Osteoblast (primary cell): ENCODE results near the gene BMX. TPM values are rescaled to one million over a fixed set of nuclear protein-coding genes. Genes with fewer than 3 reads are reported as not detected.

Experiments used
- DNase-seq: peaks from one replicate; pipeline ENCODE4 v3.0.0; 2011; ENCODE audit warnings: low spot score, mixed read lengths; ENCODE audit not compliant: insufficient read length; ENCODE audit errors: missing footprints
- H2AFZ ChIP-seq: 2 replicates; pipeline ENCODE4 v1.6.0; 2011; ENCODE audit warnings: mild to moderate bottlenecking, low read length
- H3K27ac ChIP-seq: 2 replicates; pipeline ENCODE4 v1.5.1; 2011; ENCODE audit warnings: mild to moderate bottlenecking, low read depth, low read length, moderate library complexity
- H3K27me3 ChIP-seq: 2 replicates; pipeline ENCODE4 v1.6.0; 2012; ENCODE audit warnings: mild to moderate bottlenecking, control low read depth, inconsistent platforms, low read length, moderate library complexity; ENCODE audit not compliant: insufficient read depth
- H3K36me3 ChIP-seq: 2 replicates; pipeline ENCODE4 v1.5.1; 2011; ENCODE audit warnings: mild to moderate bottlenecking, low read length, control low read depth, moderate library complexity; ENCODE audit not compliant: insufficient read depth
- H3K4me1 ChIP-seq: 2 replicates; pipeline ENCODE4 v1.5.1; 2011; ENCODE audit warnings: mild to moderate bottlenecking, low read length, control low read depth, moderate library complexity; ENCODE audit not compliant: insufficient read depth
- H3K4me2 ChIP-seq: 2 replicates; pipeline ENCODE4 v1.6.0; 2011; ENCODE audit warnings: mild to moderate bottlenecking, low read length; ENCODE audit not compliant: insufficient read depth
- H3K4me3 ChIP-seq: fragments of 200-600 bp; sonication (generic); 3 replicates; pipeline ENCODE4 v1.5.1; 2012; ENCODE audit warnings: mild to moderate bottlenecking, low read length, inconsistent platforms; ENCODE audit not compliant: insufficient read depth
- H3K79me2 ChIP-seq: 2 replicates; pipeline ENCODE4 v1.6.0; 2012; ENCODE audit warnings: mild to moderate bottlenecking, low read length, control low read depth, inconsistent platforms; ENCODE audit not compliant: insufficient read depth
- H3K9me3 ChIP-seq: 2 replicates; pipeline ENCODE4 v1.5.1; 2011; ENCODE audit warnings: low read depth, low read length, control low read depth
- H4K20me1 ChIP-seq: 2 replicates; pipeline ENCODE4 v1.6.0; 2012; ENCODE audit warnings: mild to moderate bottlenecking, low read length, control low read depth; ENCODE audit not compliant: insufficient read depth
- CTCF ChIP-seq: IDR thresholded peaks from 2 replicates; pipeline ENCODE4 v1.5.1; 2011; ENCODE audit warnings: mild to moderate bottlenecking, low read depth, low read length, moderate library complexity; ENCODE audit errors: extremely low read depth
- total RNA-seq: library from RNA; depleted of rRNA; stranded (reverse); fragments of >200 nt; gene quantifications from 2 replicates; pipeline ENCODE4 v1.2.3, GENCODE V29; 2012

The BMX gene
- total RNA-seq, 1 donor, result not detected

GRCh38 chrX:15501506-15501905 lies 899 bp downstream of the BMX start:
- no peak overlapping the region for H3K27ac ChIP-seq
- TF ChIP-seq CTCF, result no peak
- H3K9me3 ChIP-seq, result no peaks in the 10 kb centered on the region

GRCh38 chrX:15504661-15505060 lies 4.1 kb downstream of the BMX start:
- H3K27ac ChIP-seq, result no peak overlapping the region
- DNase-seq, result no peak
- peaks cover 40% of the 10 kb centered on the region for H3K27me3 ChIP-seq
- H3K9me3 ChIP-seq, result no peaks in the 10 kb centered on the region
- H4K20me1 ChIP-seq, result no peaks in the 10 kb centered on the region
- no peak overlapping the region for H2AFZ ChIP-seq
- H3K4me3 ChIP-seq, result no peak overlapping the region
- no peak for TF ChIP-seq CTCF
- H3K36me3 ChIP-seq, result no peaks in the 10 kb centered on the region
- no peaks in the 10 kb centered on the region for H3K4me1 ChIP-seq
- H3K4me2 ChIP-seq, result no peak overlapping the region
- H3K79me2 ChIP-seq, result no peaks in the 10 kb centered on the region

More at GRCh38 chrX:15501506-15501905, 899 bp downstream of the BMX start:
- H3K4me3 ChIP-seq, result no peak overlapping the region
- H3K4me1 ChIP-seq, result no peaks in the 10 kb centered on the region
- H2AFZ ChIP-seq, result no peak overlapping the region
- H3K36me3 ChIP-seq, result no peaks in the 10 kb centered on the region
- no peak for DNase-seq
- H4K20me1 ChIP-seq, result no peaks in the 10 kb centered on the region
- no peaks in the 10 kb centered on the region for H3K79me2 ChIP-seq
- no peak overlapping the region for H3K4me2 ChIP-seq
- H3K27me3 ChIP-seq, result peaks cover 40% of the 10 kb centered on the region

GRCh38 chrX:15505101-15505500 lies 4.5 kb downstream of the BMX start:
- H3K27ac ChIP-seq, result no peak overlapping the region
- DNase-seq, result no peak
- H4K20me1 ChIP-seq, result no peaks in the 10 kb centered on the region
- H3K27me3 ChIP-seq, result peaks cover 38% of the 10 kb centered on the region
- no peak for TF ChIP-seq CTCF
- no peaks in the 10 kb centered on the region for H3K36me3 ChIP-seq
- no peaks in the 10 kb centered on the region for H3K4me1 ChIP-seq
- H3K4me2 ChIP-seq, result no peak overlapping the region
- H3K9me3 ChIP-seq, result no peaks in the 10 kb centered on the region
- H3K4me3 ChIP-seq, result no peak overlapping the region
- no peak overlapping the region for H2AFZ ChIP-seq
- no peaks in the 10 kb centered on the region for H3K79me2 ChIP-seq

GRCh38 chrX:15507005-15507404 lies 6.4 kb downstream of the BMX start:
- Histone ChIP-seq H3K4me2 (no peak overlapping the region), H3K36me3 (no peaks in the 10 kb centered on the region), H4K20me1 (no peaks in the 10 kb centered on the region), H3K27ac (no peak overlapping the region), H3K4me3 (no peak overlapping the region), H3K9me3 (no peaks in the 10 kb centered on the region), H3K27me3 (peaks cover 22% of the 10 kb centered on the region), H3K4me1 (no peaks in the 10 kb centered on the region), H2AFZ (no peak overlapping the region), H3K79me2 (no peaks in the 10 kb centered on the region)
- TF ChIP-seq CTCF, result no peak
- DNase-seq, result no peak
